ENCODE measurements around the gene QDPR. TPM values are rescaled to one million over a fixed set of nuclear protein-coding genes. Genes with fewer than 3 reads are reported as not detected.

Gene QDPR
- total and polyA plus RNA-seq, 12 donors: 21.6 to 68.4 (median 54.9) TPM

DNA sequence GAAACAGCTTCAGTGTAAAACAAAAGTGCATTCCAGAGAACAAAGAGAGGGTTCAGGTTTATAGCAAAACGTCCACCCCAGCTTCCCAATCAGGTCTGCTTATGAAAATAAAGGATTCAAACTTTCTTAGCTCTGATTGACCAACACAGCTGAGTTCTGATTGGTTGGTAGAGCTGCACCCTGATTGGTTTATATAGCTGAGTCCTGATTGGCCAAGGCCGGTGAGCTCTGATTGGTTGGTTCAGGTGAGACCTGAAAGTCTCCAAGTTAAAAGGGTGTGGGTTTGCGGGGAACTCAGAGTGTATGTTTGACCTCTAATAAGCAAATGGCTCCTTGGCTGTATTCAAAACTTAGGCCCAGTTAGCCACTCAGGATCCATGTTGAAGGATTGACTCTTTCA lies 24.0 kb upstream of the QDPR start:
- Histone ChIP-seq H3K27me3 (peaks cover 0 to 5% (median 0%) of the 10 kb centered on the region in 7 donors), H3K4me3 (no peak overlapping the region), H3K27ac (no peak overlapping the region), H3K36me3 (no peaks in the 10 kb centered on the region), H3K9me3 (no peaks in the 10 kb centered on the region), H3K4me1 (no peaks in the 10 kb centered on the region)
- 82 to 92% methylated on average over 3 of the region's 3 CpGs for WGBS, 2 donors
- DNase-seq (no peak), ATAC-seq (no peak)
- intact Hi-C loops (cut with DNase I): no loop called here
- TF ChIP-seq, protein P1, sequence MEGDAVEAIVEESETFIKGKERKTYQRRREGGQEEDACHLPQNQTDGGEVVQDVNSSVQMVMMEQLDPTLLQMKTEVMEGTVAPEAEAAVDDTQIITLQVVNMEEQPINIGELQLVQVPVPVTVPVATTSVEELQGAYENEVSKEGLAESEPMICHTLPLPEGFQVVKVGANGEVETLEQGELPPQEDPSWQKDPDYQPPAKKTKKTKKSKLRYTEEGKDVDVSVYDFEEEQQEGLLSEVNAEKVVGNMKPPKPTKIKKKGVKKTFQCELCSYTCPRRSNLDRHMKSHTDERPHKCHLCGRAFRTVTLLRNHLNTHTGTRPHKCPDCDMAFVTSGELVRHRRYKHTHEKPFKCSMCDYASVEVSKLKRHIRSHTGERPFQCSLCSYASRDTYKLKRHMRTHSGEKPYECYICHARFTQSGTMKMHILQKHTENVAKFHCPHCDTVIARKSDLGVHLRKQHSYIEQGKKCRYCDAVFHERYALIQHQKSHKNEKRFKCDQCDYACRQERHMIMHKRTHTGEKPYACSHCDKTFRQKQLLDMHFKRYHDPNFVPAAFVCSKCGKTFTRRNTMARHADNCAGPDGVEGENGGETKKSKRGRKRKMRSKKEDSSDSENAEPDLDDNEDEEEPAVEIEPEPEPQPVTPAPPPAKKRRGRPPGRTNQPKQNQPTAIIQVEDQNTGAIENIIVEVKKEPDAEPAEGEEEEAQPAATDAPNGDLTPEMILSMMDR (IDR thresholded peaks at IDR 0.05): no peak

DNA sequence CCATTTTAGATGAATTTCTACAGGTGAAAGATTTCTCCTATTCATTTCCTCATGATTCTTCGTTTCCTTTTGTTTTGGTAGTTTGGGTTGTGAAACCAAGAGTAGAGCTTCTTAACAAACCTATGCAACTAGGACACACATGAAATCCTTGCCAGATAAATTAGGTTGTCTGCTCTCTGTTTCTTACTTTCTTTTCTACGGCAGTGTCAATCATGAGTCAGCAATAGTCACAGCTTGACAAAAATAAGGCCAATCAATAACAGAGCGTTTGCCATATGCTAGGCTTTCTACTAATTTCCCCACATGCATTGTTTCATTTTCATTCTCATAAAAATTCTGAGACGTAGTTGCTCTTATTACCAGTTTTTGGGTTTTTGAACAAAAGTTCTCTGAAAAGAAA lies 23.4 kb upstream of the QDPR start:
- TF ChIP-seq, protein P1 (IDR thresholded peaks at IDR 0.05): no peak
- Histone ChIP-seq H3K9me3 (no peaks in the 10 kb centered on the region), H3K36me3 (no peaks in the 10 kb centered on the region), H3K4me3 (no peak overlapping the region), H3K27ac (no peak overlapping the region), H3K4me1 (no peaks in the 10 kb centered on the region), H3K27me3 (no peaks in the 10 kb centered on the region)
- DNase-seq (no peak), ATAC-seq (no peak)
- WGBS, 2 donors: 79 to 89% methylated on average over 4 of the region's 4 CpGs
- intact Hi-C loops (cut with DNase I): no loop called here

DNA sequence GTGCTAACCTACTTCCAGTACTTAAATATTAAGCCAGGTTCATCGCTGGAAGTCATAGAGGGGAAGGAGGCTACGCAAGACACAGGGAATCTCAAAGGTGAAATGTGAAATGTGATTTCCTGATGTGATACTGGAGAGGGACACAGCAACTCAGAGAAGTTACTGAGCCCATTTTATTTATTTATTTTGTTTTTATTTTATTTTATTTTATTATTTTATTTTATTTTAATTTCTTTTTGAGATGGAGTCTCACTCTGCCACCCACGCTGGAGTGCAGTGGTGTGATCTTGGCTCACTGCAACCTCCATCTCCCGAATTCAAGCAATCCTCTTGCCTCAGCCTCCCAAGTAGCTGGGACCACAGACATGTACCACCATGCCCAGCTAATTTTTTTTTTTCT lies 22.8 kb upstream of the QDPR start:
- Histone ChIP-seq H3K36me3 (no peaks in the 10 kb centered on the region), H3K4me3 (no peak overlapping the region), H3K27ac (no peak overlapping the region), H3K4me1 (no peaks in the 10 kb centered on the region), H3K9me3 (no peaks in the 10 kb centered on the region), H3K27me3 (no peaks in the 10 kb centered on the region)
- TF ChIP-seq, protein P1 (IDR thresholded peaks at IDR 0.05): no peak
- ATAC-seq (no peak), DNase-seq (no peak)
- 94 to 98% methylated on average over 4 of the region's 4 CpGs for WGBS, 2 donors
- intact Hi-C loops (cut with DNase I): no loop called here

DNA sequence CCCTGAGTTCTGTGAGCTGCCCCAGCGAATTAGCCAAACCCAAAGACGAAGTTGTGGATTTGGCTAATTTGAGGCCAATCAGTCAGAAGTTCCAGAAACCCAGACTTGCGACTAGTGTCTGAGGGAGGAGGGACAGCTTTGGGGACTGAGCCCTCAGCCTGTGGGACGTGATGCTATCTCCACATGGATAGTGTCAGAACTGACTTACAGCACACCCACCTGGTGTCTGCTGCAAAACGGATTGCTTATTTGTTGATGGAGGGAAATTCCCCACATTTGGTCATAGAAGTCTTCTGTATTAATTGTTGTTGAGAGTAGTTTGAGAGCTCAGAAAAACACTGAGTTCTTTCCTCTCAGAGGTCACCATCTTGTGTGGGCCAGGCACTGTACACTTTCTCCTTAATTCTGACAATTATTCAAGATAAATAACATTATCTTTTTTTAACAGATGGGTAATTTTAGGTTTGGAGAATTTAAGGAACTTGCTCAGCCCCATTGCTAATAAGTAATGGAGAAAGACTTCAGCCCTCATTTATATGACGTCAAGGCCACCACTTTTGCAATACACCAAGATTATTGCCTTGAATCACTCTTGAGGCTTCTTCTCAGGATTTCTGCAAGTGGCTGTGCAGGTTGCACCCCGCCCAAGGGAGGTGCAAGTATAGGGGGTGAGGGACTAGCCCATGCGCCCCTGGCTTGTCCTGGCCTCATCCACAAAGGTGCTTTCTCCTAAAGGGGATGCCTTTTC lies 19.8 kb upstream of the QDPR start:
- WGBS, 2 donors: 65 to 77% methylated on average over 8 of the region's 8 CpGs
- H3K9me3 ChIP-seq: no peaks in the 10 kb centered on the region
- TF ChIP-seq, protein P1 (IDR thresholded peaks at IDR 0.05): no peak
- DNase-seq: no peak
- H3K4me3 ChIP-seq: no peak overlapping the region
- ATAC-seq: no peak
- intact Hi-C loops (cut with DNase I): no loop called here
- no peak overlapping the region for H3K27ac ChIP-seq
- no peaks in the 10 kb centered on the region for H3K36me3 ChIP-seq
- H3K27me3 ChIP-seq: peaks cover 0 to 14% (median 4%) of the 10 kb centered on the region in 7 donors
- H3K4me1 ChIP-seq: no peaks in the 10 kb centered on the region

Measured in heart right ventricle (tissue), 16 donors.